ENCODE results near the gene CAMK1.
A peak's percentile ranks its signal among the peaks of the same experiment; 100 is the strongest.

CAMK1 gene

GRCh38 chr3:9786209-9786739 lies 16.5 kb upstream of the CAMK1 start:
- DNase-seq (ENCODE audit: insufficient read length, low spot score) (no peak), FAIRE-seq (no peak)
- no peak for TF ChIP-seq CTCF (IDR thresholded peaks at IDR 0.05; ENCODE audit: insufficient read depth, missing control alignments)

DNA sequence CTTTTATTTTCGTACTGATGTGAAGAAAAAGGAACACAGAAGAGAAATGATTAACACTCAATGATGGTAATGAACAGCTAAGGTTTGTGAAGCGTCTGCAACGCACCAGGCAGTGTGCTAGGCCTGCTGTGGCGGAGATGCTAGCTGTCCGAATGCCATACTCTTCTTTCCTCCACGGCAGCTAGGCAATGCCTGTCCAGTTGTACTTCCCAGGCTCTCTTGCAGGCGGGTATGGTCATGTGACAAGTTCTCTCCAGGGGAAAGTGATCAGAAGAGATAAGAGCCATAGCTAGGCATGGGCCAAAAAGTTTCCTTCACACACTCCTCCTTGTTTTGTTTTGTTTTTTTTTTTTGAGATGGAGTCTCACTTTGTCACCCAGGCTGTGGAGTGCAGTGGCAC lies 15.9 kb upstream of the CAMK1 start:
- no peak for TF ChIP-seq CTCF (IDR thresholded peaks at IDR 0.05; ENCODE audit: insufficient read depth, missing control alignments)
- DNase-seq (ENCODE audit: insufficient read length, low spot score) (no peak), FAIRE-seq (no peak)

DNA sequence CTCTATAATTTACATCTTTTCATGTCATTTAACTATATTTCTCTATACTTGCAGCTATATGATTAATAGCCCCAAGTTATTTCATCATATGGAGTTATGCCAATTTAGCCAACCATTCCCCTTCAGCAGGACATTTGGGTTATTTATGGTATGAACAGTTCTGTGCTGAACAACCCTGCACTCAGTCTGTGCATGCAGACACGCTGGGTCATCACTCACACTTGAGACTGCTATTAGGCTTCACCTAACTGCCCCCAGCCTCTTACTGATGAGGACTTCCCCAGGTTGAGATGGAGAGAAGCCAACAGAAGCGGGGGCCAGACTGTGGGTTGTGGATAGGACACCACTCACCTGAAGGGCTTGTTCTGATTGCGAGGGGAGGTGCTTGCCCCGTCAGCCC lies 15.2 kb upstream of the CAMK1 start:
- FAIRE-seq = no peak

DNA sequence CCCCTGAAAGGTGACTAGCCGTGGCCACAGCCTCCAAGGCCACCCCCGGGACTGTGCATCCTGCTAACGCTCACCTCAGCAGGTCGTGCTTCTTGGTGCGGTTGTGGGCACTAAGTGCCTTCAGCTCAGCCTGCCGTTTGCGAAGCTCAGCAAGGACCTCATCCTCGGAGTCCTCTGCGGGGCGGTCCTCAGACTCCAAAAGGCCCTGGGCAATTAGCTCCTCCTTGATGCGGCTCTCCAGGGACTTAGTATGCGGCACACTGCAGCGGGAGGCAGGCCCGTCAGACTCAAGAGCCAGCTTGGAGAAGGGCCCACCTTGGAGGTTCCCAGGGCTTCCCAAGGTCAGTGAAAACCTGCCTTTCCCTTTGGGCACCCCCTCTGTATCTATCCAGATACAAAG lies 14.2 kb upstream of the CAMK1 start:
- no peak for DNase-seq (ENCODE audit: insufficient read length, low spot score)
- TF ChIP-seq CTCF (IDR thresholded peaks at IDR 0.05; ENCODE audit: insufficient read depth, missing control alignments) = no peak
- FAIRE-seq = no peak

More for the DNA sequence above, 15.2 kb upstream of the CAMK1 start:
- no peak for TF ChIP-seq CTCF (IDR thresholded peaks at IDR 0.05; ENCODE audit: insufficient read depth, missing control alignments)
- no peak for DNase-seq (ENCODE audit: insufficient read length, low spot score)

GRCh38 chr3:9782770-9783169 lies 13.0 kb upstream of the CAMK1 start:
- FAIRE-seq (no peak), DNase-seq (ENCODE audit: insufficient read length, low spot score) (no peak)
- peak; percentile 34 for TF ChIP-seq CTCF (IDR thresholded peaks at IDR 0.05; ENCODE audit: insufficient read depth, missing control alignments)

- FAIRE-seq = no peak
- DNase-seq (ENCODE audit: insufficient read length, low spot score) = no peak
- TF ChIP-seq CTCF (IDR thresholded peaks at IDR 0.05; ENCODE audit: insufficient read depth, missing control alignments) = no peak
These were observed 12.3 kb upstream of the CAMK1 start for GRCh38 chr3:9781978-9782603.

- no peak for DNase-seq (ENCODE audit: insufficient read length, low spot score)
- no peak for TF ChIP-seq CTCF (IDR thresholded peaks at IDR 0.05; ENCODE audit: insufficient read depth, missing control alignments)
- no peak for FAIRE-seq
These were observed 11.8 kb upstream of the CAMK1 start for GRCh38 chr3:9781551-9781950.

Data from D721Med (cell line).